BLaER1 (cell line): Measurements from ENCODE around the gene GBX1.

Source experiments
- H3K27ac ChIP-seq: shearing (Covaris generic); formaldehyde crosslinking; 2 replicates; pipeline ENCODE4 v1.8.1; 2022
- H3K27me3 ChIP-seq: shearing (Covaris generic); formaldehyde crosslinking; 2 replicates; pipeline ENCODE4 v1.8.1; 2022
- H3K36me3 ChIP-seq: shearing (Covaris generic); formaldehyde crosslinking; 2 replicates; pipeline ENCODE4 v1.8.1; 2022
- H3K4me1 ChIP-seq: shearing (Covaris generic); formaldehyde crosslinking; 2 replicates; pipeline ENCODE4 v1.8.1; 2022
- H3K4me2 ChIP-seq: shearing (Covaris generic); formaldehyde crosslinking; 2 replicates; pipeline ENCODE4 v1.8.1; 2022
- H3K4me3 ChIP-seq: shearing (Covaris generic); formaldehyde crosslinking; 2 replicates; pipeline ENCODE4 v1.8.1; 2022
- H3K9ac ChIP-seq: shearing (Covaris generic); formaldehyde crosslinking; 2 replicates; pipeline ENCODE4 v1.8.1; 2022
- H3K9me3 ChIP-seq: shearing (Covaris generic); formaldehyde crosslinking; 2 replicates; pipeline ENCODE4 v1.8.1; 2022
- H4K20me1 ChIP-seq: shearing (Covaris generic); formaldehyde crosslinking; 2 replicates; pipeline ENCODE4 v1.8.1; 2022
- Cebpa-rat ChIP-seq: shearing (Covaris generic); IDR thresholded peaks from 2 replicates; pipeline ENCODE4 v1.8.1; 2022

GBX1 gene

DNA sequence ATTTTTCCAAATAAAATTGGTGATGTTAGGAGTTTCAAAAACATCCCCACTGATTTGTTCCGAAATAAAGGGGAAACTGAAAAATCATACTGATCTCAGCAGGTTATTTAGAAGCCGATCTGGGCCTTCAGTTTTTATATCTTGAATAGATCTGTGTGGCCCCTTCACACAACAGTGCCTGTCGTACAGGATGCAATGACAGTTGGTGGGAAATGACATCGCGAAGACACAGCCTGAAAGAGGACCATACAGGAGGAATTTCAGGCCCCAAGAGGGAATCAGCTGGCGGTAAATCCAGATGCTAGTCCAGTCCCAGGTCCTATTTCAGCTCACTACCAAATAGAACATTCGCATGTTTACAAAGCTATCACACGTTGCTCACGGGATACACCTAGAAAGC lies 39.8 kb upstream of the GBX1 start:
- H3K9me3 ChIP-seq: no peaks in the 10 kb centered on the region
- no peak for TF ChIP-seq Cebpa-rat
- peaks cover 12% of the 10 kb centered on the region; the same call in 1 of the 2 replicates for H3K27me3 ChIP-seq
- H3K27ac ChIP-seq: no peak overlapping the region
- peaks cover 17% of the 10 kb centered on the region for H3K4me1 ChIP-seq
- peaks cover 15% of the 10 kb centered on the region for H3K36me3 ChIP-seq
- peak overlapping the region; percentile 70 for H3K4me2 ChIP-seq
- no peak overlapping the region for H3K4me3 ChIP-seq
- H3K9ac ChIP-seq: no peak overlapping the region
- H4K20me1 ChIP-seq: peaks cover 16% of the 10 kb centered on the region; the same call in 1 of the 2 replicates

DNA sequence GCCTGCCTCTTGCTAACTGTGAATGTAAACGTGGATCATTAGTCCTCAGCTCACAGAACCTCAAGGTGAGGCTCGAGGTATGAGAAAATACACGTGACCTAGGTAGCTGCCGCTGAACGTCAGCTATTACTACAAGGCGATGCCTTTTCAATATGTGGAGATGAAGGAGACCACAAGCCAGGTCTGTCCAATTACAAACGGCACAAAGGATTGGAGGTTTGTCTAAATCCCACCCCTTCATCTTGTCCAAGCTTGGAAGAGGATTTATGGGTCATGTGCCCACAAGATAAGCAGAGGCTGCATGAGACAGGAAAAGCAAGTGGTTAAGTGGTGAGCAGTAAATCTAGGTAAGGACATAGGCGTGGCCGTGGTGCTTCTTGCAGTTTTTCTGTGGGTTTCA lies 39.4 kb upstream of the GBX1 start:
- peaks cover 17% of the 10 kb centered on the region for H3K4me1 ChIP-seq
- H3K4me3 ChIP-seq: no peak overlapping the region
- peak overlapping the region; percentile 70 for H3K4me2 ChIP-seq
- peaks cover 11% of the 10 kb centered on the region; the same call in 1 of the 2 replicates for H3K36me3 ChIP-seq
- H4K20me1 ChIP-seq: peaks cover 14% of the 10 kb centered on the region; the same call in 1 of the 2 replicates
- peaks cover 12% of the 10 kb centered on the region; the same call in 1 of the 2 replicates for H3K27me3 ChIP-seq
- no peak for TF ChIP-seq Cebpa-rat
- no peak overlapping the region for H3K27ac ChIP-seq
- no peak overlapping the region for H3K9ac ChIP-seq
- H3K9me3 ChIP-seq: no peaks in the 10 kb centered on the region

DNA sequence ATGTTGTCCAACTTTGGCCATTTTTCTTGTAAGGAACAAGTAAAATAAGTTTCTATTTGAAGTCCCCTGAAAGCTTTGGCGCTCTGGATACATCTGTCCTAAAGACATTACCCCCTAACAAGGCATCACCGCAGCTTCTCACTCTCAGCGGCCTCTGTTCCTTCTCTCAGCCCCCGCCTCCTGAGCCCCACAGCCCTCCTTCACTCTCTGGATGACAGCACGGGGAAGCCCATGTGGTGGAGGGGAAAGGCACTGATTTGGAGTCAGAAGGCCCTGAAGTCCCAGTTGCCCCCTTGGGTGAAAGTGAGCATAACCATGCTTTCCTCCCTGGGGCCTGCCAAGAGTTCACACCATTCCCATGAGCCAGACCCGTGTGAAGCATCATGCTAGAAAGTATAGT lies 38.2 kb upstream of the GBX1 start:
- TF ChIP-seq Cebpa-rat: no peak
- no peak overlapping the region for H3K9ac ChIP-seq
- 0 out of 2 replicates have a peak, but pooled peaks cover under 1% of the 10 kb centered on the region for H3K36me3 ChIP-seq
- peaks cover 17% of the 10 kb centered on the region for H3K4me1 ChIP-seq
- peaks cover 3% of the 10 kb centered on the region; the same call in 1 of the 2 replicates for H4K20me1 ChIP-seq
- H3K27me3 ChIP-seq: peaks cover 12% of the 10 kb centered on the region; the same call in 1 of the 2 replicates
- H3K4me3 ChIP-seq: no peak overlapping the region
- H3K27ac ChIP-seq: no peak overlapping the region
- no peak overlapping the region for H3K4me2 ChIP-seq
- no peaks in the 10 kb centered on the region for H3K9me3 ChIP-seq

DNA sequence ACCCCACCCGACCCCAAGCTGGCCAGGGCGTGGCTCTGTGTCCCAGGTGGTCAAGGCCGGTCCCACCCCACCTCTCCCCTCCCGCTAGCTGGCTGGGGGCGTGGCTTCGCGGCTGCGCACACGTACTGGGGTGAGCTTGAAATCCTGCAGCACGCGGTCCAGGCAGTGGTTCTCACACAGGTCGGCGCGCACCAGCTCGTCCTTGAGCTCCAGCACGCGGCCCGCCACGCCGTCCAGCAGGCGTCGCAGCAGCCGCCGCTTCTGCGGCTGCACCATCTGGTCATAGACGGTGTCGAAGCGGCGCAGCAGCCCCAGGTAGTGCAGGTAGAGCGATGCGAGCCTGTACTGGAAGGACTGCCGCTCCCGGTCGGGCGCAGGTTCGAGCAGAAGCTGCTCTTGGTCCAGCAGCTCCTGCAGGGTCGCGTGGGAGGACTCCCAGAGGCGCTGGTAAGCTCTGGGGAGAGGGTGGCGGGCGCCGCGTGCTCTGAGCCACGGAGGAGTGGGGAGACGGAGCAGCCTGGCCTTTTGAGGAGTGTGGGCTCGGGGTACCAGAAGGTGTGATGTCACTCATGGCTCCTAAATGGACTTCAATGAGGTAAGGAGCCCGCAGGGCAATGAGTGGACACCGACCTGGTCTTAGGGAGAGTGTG lies 37.0 kb upstream of the GBX1 start:
- no peaks in the 10 kb centered on the region for H4K20me1 ChIP-seq

DNA sequence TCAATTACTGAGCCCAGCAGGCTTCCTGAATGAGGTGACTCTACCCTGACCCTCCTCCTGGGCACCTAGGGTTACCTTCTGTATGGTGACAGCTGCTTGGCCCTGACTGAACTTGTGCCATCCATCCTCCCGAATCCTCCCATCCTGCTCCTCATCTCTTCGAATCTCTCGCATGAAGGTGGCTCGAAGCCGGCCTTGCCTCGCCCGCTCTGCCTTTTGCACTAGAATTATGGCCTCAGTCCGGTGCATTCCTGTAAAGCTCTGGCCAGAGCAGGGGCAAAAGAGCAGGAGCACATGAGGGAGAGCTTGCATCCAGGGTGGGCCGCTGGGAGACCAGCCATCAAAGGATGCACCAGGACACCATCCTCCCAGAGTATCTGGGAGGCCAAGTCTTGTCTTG lies 35.3 kb upstream of the GBX1 start:
- TF ChIP-seq Cebpa-rat: no peak

More for the DNA sequence above, 37.0 kb upstream of the GBX1 start:
- Histone ChIP-seq H3K4me1 (peaks cover 17% of the 10 kb centered on the region), H3K9ac (no peak overlapping the region), H3K4me3 (no peak overlapping the region), H3K4me2 (no peak overlapping the region), H3K36me3 (no peaks in the 10 kb centered on the region), H3K27me3 (peaks cover 12% of the 10 kb centered on the region; the same call in 1 of the 2 replicates), H3K27ac (no peak overlapping the region), H3K9me3 (no peaks in the 10 kb centered on the region)
- TF ChIP-seq Cebpa-rat: no peak

DNA sequence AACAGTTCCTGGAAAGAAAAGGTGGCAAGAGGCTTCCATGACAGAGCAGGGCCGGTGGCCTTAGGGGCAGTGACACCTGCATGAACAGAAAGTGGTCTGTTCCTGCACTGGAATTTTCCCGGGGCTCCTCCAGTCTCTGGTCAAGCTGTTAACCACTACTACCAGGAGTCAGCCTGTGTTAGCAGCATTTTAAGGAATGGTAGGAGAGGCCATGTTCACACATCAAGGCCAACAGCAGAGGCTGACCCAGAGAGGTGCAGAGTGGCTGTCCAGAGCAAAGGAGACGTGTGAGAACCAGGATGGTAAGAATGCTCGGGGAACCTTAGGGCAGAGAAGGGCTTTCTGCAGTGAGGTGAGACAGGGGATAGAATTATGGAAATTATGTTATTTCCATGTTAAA lies 34.3 kb upstream of the GBX1 start:
- no peak overlapping the region for H3K9ac ChIP-seq
- H3K36me3 ChIP-seq: no peaks in the 10 kb centered on the region
- no peak overlapping the region for H3K4me2 ChIP-seq
- no peak for TF ChIP-seq Cebpa-rat
- no peaks in the 10 kb centered on the region for H3K9me3 ChIP-seq
- no peak overlapping the region for H3K27ac ChIP-seq
- H3K27me3 ChIP-seq: peaks cover 29% of the 10 kb centered on the region
- H3K4me3 ChIP-seq: no peak overlapping the region
- H3K4me1 ChIP-seq: peaks cover 4% of the 10 kb centered on the region
- H4K20me1 ChIP-seq: no peaks in the 10 kb centered on the region

More for the DNA sequence above, 35.3 kb upstream of the GBX1 start:
- Histone ChIP-seq H4K20me1 (no peaks in the 10 kb centered on the region), H3K9me3 (no peaks in the 10 kb centered on the region), H3K4me1 (peaks cover 15% of the 10 kb centered on the region), H3K9ac (no peak overlapping the region), H3K27me3 (peaks cover 18% of the 10 kb centered on the region; the same call in 1 of the 2 replicates), H3K4me2 (no peak overlapping the region), H3K4me3 (no peak overlapping the region), H3K27ac (no peak overlapping the region), H3K36me3 (no peaks in the 10 kb centered on the region)

DNA sequence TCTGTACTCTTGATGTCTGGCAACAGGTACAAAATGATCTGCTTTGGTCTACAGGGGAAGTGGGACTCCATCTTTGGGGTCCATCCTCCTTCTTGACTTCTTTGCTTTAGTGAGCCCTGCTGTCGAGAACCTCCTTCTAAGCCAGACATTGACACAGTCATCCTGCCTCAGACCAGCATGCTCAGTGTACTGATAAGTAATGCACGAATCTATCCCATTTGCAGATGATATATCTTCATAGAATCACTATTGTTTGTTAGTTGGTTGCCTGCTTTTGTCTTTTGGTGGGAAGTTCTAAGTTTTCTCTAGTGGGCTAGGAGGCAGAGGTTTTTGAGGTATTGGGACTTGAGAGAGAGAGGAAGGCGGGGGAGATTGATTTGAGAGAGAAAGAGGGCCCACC lies 33.9 kb upstream of the GBX1 start:
- Histone ChIP-seq H3K9me3 (no peaks in the 10 kb centered on the region), H4K20me1 (no peaks in the 10 kb centered on the region; the same call in 1 of the 2 replicates), H3K27ac (no peak overlapping the region), H3K4me1 (no peaks in the 10 kb centered on the region; the same call in 1 of the 2 replicates), H3K27me3 (peaks cover 33% of the 10 kb centered on the region), H3K9ac (no peak overlapping the region), H3K36me3 (no peaks in the 10 kb centered on the region), H3K4me2 (no peak overlapping the region), H3K4me3 (no peak overlapping the region)
- TF ChIP-seq Cebpa-rat: no peak

DNA sequence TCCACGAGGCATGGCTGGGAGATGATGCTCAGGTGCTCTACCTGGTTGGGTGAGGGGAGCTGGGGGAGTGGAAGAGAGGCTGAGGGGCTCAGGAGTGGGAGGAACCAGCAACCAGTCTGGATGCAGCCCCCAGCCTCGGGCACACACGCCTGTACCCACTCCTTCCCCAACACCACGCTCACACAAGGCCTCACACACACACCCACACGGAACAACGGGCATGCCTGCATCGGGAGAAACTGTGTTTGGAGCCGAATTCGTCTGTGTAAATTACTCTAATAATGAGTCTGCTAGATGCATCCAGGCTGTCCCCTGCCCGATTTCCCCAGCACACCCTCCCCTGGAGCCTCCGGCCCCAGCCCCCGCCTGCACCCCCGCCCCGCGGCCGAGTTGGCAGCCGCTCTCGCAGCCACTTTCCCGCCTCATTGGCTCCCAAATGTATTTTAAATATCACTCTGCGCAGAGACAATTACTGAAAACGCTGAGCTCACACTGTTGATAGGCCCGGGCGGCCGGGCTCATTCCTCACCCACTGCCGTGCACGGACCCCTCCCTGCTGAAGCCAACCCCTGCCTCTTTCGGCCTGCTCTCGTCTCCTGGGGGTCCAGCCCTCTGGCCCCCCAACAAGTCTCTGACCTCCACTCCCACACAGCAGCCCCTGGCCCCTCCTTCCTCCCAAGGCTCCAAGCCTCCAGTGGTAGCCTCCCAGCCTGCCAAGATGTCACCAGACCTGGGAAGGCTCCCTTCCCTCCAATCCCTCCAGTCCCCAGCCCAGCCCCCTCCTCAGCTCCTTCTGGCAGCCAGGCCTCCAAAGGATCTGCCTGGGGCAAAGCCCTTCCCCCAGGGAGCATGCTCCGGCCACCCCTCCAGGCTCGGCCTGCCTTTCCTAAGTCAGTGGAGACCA lies 31.7 kb upstream of the GBX1 start:
- Histone ChIP-seq H3K36me3 (no peaks in the 10 kb centered on the region), H3K27ac (no peak overlapping the region), H3K9me3 (no peaks in the 10 kb centered on the region), H3K9ac (no peak overlapping the region), H4K20me1 (no peaks in the 10 kb centered on the region; the same call in 1 of the 2 replicates), H3K4me1 (no peaks in the 10 kb centered on the region), H3K4me2 (no peak overlapping the region), H3K27me3 (peaks cover 53% of the 10 kb centered on the region), H3K4me3 (no peak overlapping the region)
- TF ChIP-seq Cebpa-rat: no peak

DNA sequence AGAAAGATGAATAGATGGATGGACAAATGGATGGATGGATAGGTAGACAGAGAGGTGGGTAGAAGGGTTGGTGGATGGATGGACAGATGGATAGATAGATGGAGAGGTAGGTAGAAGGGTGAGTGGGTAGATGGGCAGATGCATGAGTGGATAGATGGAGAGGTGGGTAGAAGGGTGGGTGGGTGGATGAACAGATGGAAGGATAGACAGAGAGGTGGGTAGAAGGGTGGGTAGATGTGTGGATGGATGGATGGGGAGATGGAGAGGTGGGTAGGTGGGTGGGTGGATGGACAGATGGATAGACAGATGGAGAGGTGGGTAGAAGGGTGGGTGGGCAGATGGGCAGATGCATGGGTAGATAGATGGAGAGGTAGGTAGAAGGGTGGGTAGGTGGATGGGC lies 30.4 kb upstream of the GBX1 start:
- TF ChIP-seq Cebpa-rat: no peak

More for the DNA sequence above, 30.4 kb upstream of the GBX1 start:
- H3K9me3 ChIP-seq: no peaks in the 10 kb centered on the region
- peaks cover 54% of the 10 kb centered on the region for H3K27me3 ChIP-seq
- H3K4me3 ChIP-seq: no peak overlapping the region
- peaks cover 4% of the 10 kb centered on the region; the same call in 1 of the 2 replicates for H4K20me1 ChIP-seq
- H3K4me1 ChIP-seq: no peaks in the 10 kb centered on the region
- no peak overlapping the region for H3K4me2 ChIP-seq
- no peaks in the 10 kb centered on the region for H3K36me3 ChIP-seq
- H3K9ac ChIP-seq: no peak overlapping the region
- H3K27ac ChIP-seq: no peak overlapping the region
